Stimulated activated CD4-positive, alpha-beta T cell treated with anti-CD3 and anti-CD28 coated beads, TNF-alpha, amount 100 ng/mL, for 1 hour (primary cell): ENCODE data around the gene MED12.

Experiments used
- DNase-seq, 3 donors: peaks; one replicate each; pipeline ENCODE4 v3.0.0-alpha.2; 2020; ENCODE audit warnings: low read depth in 3 of 3, low spot score in 1 of 3

The MED12 gene

GRCh38 chrX:71118032-71118984 lies at the start of gene MED12:
TSS of gene MED12 (plus strand) at chrX:71118596. CDS start at chrX:71118755, 159 bp downstream.
- peak; percentile 35 to 75 (median 55) for DNase-seq

GRCh38 chrX:71070531-71070930 lies 47.9 kb upstream of the MED12 start:
- DNase-seq, result no peak

GRCh38 chrX:71081330-71082123 lies 36.9 kb upstream of the MED12 start:
- DNase-seq, result no peak

- no peak for DNase-seq
Measured at GRCh38 chrX:71082124-71082647, 36.2 kb upstream of the MED12 start.

GRCh38 chrX:71082822-71083221 lies 35.6 kb upstream of the MED12 start:
- no peak for DNase-seq

- no peak for DNase-seq
Measured at GRCh38 chrX:71085900-71086299, 32.5 kb upstream of the MED12 start.

GRCh38 chrX:71091263-71091662 lies 27.1 kb upstream of the MED12 start:
- DNase-seq, result no peak

GRCh38 chrX:71095033-71095432 lies 23.4 kb upstream of the MED12 start:
- DNase-seq, result no peak

GRCh38 chrX:71095555-71095980 lies 22.8 kb upstream of the MED12 start, which contains the start of gene FOXO4:
TSS of gene FOXO4 (plus strand) at chrX:71095851. CDS start at chrX:71096529, 678 bp downstream.
- DNase-seq, result peak; percentile 68 to 71 (median 68)

GRCh38 chrX:71095981-71096759 lies 22.2 kb upstream of the MED12 start:
- no peak for DNase-seq

GRCh38 chrX:71096760-71097032 lies 21.7 kb upstream of the MED12 start:
- no peak for DNase-seq

GRCh38 chrX:71098302-71098701 lies 20.1 kb upstream of the MED12 start:
- DNase-seq, result peak; percentile 35 to 53 (median 52)

GRCh38 chrX:71098951-71099506 lies 19.4 kb upstream of the MED12 start:
- DNase-seq, result no peak

GRCh38 chrX:71099736-71100135 lies 18.7 kb upstream of the MED12 start:
- DNase-seq, result no peak

- DNase-seq, result no peak
Measured at GRCh38 chrX:71100581-71101505, 17.6 kb upstream of the MED12 start.

- no peak for DNase-seq
Measured at GRCh38 chrX:71102292-71102691, 16.1 kb upstream of the MED12 start.

GRCh38 chrX:71103110-71103983 lies 15.0 kb upstream of the MED12 start:
- peak in 1 of 3 donors; percentile 19 for DNase-seq

GRCh38 chrX:71105628-71106027 lies 12.8 kb upstream of the MED12 start:
- no peak for DNase-seq

GRCh38 chrX:71106427-71106826 lies 12.0 kb upstream of the MED12 start, which contains the start of gene CXorf65:
TSS of gene CXorf65 (minus strand) at chrX:71106740. CDS start at chrX:71106556, 184 bp downstream.
- DNase-seq, result no peak
